Upper lobe of left lung (tissue), 6 donors: ENCODE measurements around the gene LEPR. TPM values are rescaled to one million over a fixed set of nuclear protein-coding genes. Genes with fewer than 3 reads are reported as not detected.

Experiments
- ATAC-seq, 2 donors: fragments of 200-7000 bp; cut with Tn5 transposase; one replicate each; pipeline ENCODE4 v1.9.1; 2022; ENCODE audit warnings: mild to moderate bottlenecking in 2 of 2, moderate library complexity in 2 of 2; ENCODE audit not compliant: low FRiP score in 2 of 2
- DNase-seq, 2 donors: peaks; one replicate each; pipeline ENCODE4 v3.0.0-alpha.2; 2019 to 2020
- H3K27ac ChIP-seq, 4 donors: fragments of 200-600 bp; sonication (generic); one replicate each; pipeline ENCODE4 v1.5.1; 2016 to 2019
- H3K27me3 ChIP-seq, 4 donors: fragments of 200-600 bp; sonication (generic); one replicate each; pipeline ENCODE4 v1.5.1; 2017 to 2019
- H3K36me3 ChIP-seq, 4 donors: fragments of 200-600 bp; sonication (generic); one replicate each; pipeline ENCODE4 v1.5.1; 2016 to 2019
- H3K4me1 ChIP-seq, 4 donors: fragments of 200-600 bp; sonication (generic); one replicate each; pipeline ENCODE4 v1.5.1; 2018 to 2019
- H3K4me3 ChIP-seq, 4 donors: fragments of 200-600 bp; sonication (generic); one replicate each; pipeline ENCODE4 v1.5.1; 2017 to 2019; ENCODE audit warnings: mild to moderate bottlenecking in 2 of 4, moderate library complexity in 1 of 4
- H3K9me3 ChIP-seq, 4 donors: fragments of 200-600 bp; sonication (generic); one replicate each; pipeline ENCODE4 v1.5.1; 2018 to 2019
- EP300 ChIP-seq, 4 donors: sonication (generic); formaldehyde crosslinking; IDR thresholded peaks; one replicate each; pipeline ENCODE4 v1.5.1; 2017; ENCODE audit warnings: antibody characterized with exemption in 4 of 4, control low read depth in 2 of 4
- POLR2A ChIP-seq, 4 donors: fragments of 450-650 bp; IDR thresholded peaks; one replicate each; pipeline ENCODE4 v1.5.1; 2016 to 2017; ENCODE audit warnings: antibody characterized with exemption in 4 of 4, mild to moderate bottlenecking in 2 of 4
- POLR2AphosphoS5 ChIP-seq, 2 donors: sonication (generic); formaldehyde crosslinking; IDR thresholded peaks; one replicate each; pipeline ENCODE4 v1.5.1; 2017; ENCODE audit warnings: antibody characterized with exemption in 2 of 2
- WGBS, 2 donors: methylation state at CpG; one replicate each; pipeline ENCODE4 v1.1.5; 2017 to 2018; 5-methylcytosine and 5-hydroxymethylcytosine counted together
- total RNA-seq, 6 donors: library from RNA; depleted of rRNA in 4 of 6; stranded (reverse); fragments of >200 nt in 4 of 6; gene quantifications; one replicate each; pipeline versions ENCODE4 v1.1.0 to v1.2.1, GENCODE V29; 2016 to 2021
- TF ChIP-seq, protein P1 (sequence below), 6 experiments: fragments of 450-650 bp in 4 of 6; fragments of 200-600 bp in 2 of 6; sonication (generic) in 2 of 6; IDR thresholded peaks; one replicate each; pipeline ENCODE4 v1.5.1; 2016 to 2019; ENCODE audit warnings: antibody characterized with exemption in 6 of 6
- donor health status: DM: no; HTN: no; CAD: no; lungs with moderate emphysema.
- donor health status: DM: no; HTN: yes; CAD: no; lungs with severe emphysema.

LEPR gene
- total RNA-seq: 10 to 100 TPM; 12.8 to 37.3 (median 22.9) TPM

DNA sequence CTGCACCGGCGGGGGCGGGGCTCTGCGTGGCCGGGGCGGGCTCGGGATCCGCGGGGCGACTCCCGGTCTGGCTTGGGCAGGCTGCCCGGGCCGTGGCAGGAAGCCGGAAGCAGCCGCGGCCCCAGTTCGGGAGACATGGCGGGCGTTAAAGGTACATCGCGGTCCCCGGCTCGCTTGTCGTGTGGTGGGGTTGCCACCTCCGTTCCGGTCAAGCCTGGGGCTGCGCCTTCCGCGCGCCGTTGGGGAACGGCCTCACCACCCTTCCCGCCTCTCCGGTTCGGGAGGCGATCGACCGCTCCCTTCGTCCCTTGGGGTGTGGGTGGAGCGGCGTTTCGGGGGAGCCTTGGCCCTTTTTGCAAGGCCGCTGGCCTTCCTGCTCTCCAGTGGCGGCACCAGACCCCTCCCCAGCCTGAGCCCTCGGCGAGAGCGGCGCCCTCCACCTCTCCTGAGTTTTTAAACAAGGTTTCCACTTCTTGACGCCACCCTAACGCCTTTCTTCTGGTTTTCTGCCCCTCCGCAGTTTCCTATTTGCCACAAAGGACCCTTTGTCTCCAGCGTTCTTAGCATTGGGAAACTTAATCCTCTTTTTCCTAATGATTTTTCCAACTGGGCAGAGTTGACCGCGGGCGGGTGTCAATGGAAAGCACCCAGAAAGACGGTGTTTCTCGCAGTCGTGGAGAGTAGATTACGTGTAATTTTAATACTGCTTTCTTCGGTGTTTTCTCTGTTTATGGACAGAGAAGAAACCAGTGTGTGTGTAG is at the start of gene LEPR, which contains the start of gene LEPROT:
Gene LEPR (plus strand): TSS at position 79 of the 761 bp plus-strand sequence. CDS start 144,898 bp downstream, outside the sequence.
Gene LEPROT (plus strand): TSS at position 79 of the 761 bp plus-strand sequence. CDS start 57 bp downstream, at position 136.
- H3K36me3 ChIP-seq: peaks cover 3 to 7% (median 5%) of the 10 kb centered on the region in 4 donors
- H3K4me1 ChIP-seq: peaks cover 15 to 40% (median 37%) of the 10 kb centered on the region in 4 donors
- peak in 1 of 2 donors; percentile 99 for DNase-seq
- TF ChIP-seq POLR2AphosphoS5 (IDR thresholded peaks at IDR 0.05) (peak; percentile 94 to 95), EP300 (IDR thresholded peaks at IDR 0.05) (peak in 1 of 4 donors; percentile 13), POLR2A (IDR thresholded peaks at IDR 0.05) (peak; percentile 78 to 97 (median 82))
- TF ChIP-seq, protein P1, sequence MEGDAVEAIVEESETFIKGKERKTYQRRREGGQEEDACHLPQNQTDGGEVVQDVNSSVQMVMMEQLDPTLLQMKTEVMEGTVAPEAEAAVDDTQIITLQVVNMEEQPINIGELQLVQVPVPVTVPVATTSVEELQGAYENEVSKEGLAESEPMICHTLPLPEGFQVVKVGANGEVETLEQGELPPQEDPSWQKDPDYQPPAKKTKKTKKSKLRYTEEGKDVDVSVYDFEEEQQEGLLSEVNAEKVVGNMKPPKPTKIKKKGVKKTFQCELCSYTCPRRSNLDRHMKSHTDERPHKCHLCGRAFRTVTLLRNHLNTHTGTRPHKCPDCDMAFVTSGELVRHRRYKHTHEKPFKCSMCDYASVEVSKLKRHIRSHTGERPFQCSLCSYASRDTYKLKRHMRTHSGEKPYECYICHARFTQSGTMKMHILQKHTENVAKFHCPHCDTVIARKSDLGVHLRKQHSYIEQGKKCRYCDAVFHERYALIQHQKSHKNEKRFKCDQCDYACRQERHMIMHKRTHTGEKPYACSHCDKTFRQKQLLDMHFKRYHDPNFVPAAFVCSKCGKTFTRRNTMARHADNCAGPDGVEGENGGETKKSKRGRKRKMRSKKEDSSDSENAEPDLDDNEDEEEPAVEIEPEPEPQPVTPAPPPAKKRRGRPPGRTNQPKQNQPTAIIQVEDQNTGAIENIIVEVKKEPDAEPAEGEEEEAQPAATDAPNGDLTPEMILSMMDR (IDR thresholded peaks at IDR 0.05): peak in 2 of 6 experiments; percentile 9 to 11
- peak within 1 kb of the TSS; percentile 90 to 99 (median 98) for H3K27ac ChIP-seq
- peak in 1 of 2 donors; percentile 48 for ATAC-seq
- no peaks in the 10 kb centered on the region for H3K9me3 ChIP-seq
- H3K27me3 ChIP-seq: no peaks in the 10 kb centered on the region
- WGBS, 2 donors: 0% methylated on average over 22 to 28 of the region's 60 CpGs
- H3K4me3 ChIP-seq: peak within 1 kb of the TSS; percentile 54 to 78 (median 76)

DNA sequence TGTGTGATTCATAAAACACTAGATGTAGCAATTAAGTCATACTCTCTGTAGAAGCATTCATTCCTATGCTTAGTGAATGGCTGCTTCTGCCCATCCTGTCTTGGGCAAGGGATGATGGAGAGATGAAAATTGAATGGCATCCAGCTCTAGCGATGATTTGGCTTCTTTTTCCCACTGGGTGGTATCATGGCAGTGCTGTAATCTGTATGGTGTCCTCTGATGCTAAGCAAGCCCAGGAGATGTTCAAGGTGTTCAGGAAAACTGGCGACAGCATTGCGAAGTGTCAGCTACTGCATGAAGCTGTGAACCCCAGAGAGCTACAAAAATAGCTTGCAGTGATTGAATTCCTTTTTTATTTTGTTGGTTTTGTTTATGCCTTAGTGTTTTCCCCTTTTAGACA is 48.9 kb upstream of the LEPR start:
- H3K4me3 ChIP-seq: no peak overlapping the region
- ATAC-seq (no peak), DNase-seq (no peak)
- no peaks in the 10 kb centered on the region for H3K4me1 ChIP-seq
- no peaks in the 10 kb centered on the region for H3K9me3 ChIP-seq
- 91 to 93% methylated on average over 3 of the region's 3 CpGs for WGBS, 2 donors
- TF ChIP-seq, protein P1 (IDR thresholded peaks at IDR 0.05): no peak
- TF ChIP-seq POLR2A (IDR thresholded peaks at IDR 0.05) (no peak), EP300 (IDR thresholded peaks at IDR 0.05) (no peak), POLR2AphosphoS5 (IDR thresholded peaks at IDR 0.05) (no peak)
- no peak overlapping the region for H3K27ac ChIP-seq
- H3K27me3 ChIP-seq: no peaks in the 10 kb centered on the region
- H3K36me3 ChIP-seq: no peaks in the 10 kb centered on the region

DNA sequence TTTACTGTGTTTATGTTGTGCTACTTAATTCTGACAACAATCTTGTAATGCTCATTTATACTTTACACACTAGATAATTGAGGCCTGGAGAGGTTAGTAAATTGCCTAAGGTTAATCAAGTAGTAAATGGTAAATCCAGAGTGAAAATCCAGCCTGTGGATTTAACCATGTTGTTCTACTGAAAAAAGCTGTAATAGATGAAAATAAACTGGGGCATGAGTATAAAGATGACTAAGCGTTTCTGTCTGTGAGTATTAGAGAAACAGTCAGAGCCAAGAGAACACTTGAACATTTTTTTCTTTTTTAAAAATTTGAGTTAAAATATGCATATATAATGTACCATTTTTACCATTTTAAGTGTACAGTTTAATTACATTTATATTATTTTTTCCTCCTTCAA is 47.9 kb upstream of the LEPR start:
- 59 to 68% methylated on average over 1 of the region's 1 CpG for WGBS, 2 donors
- no peaks in the 10 kb centered on the region for H3K9me3 ChIP-seq
- H3K36me3 ChIP-seq: no peaks in the 10 kb centered on the region
- DNase-seq: no peak
- no peak overlapping the region for H3K27ac ChIP-seq
- H3K27me3 ChIP-seq: no peaks in the 10 kb centered on the region
- no peak overlapping the region for H3K4me3 ChIP-seq
- TF ChIP-seq EP300 (IDR thresholded peaks at IDR 0.05) (no peak), POLR2AphosphoS5 (IDR thresholded peaks at IDR 0.05) (no peak), POLR2A (IDR thresholded peaks at IDR 0.05) (no peak)
- TF ChIP-seq, protein P1 (IDR thresholded peaks at IDR 0.05): no peak
- H3K4me1 ChIP-seq: no peaks in the 10 kb centered on the region
- ATAC-seq: no peak

GRCh38 chr1:65377496-65378246 is 42.8 kb upstream of the LEPR start:
- no peak for DNase-seq
- H3K4me3 ChIP-seq: no peak overlapping the region
- H3K9me3 ChIP-seq: no peaks in the 10 kb centered on the region
- H3K4me1 ChIP-seq: no peaks in the 10 kb centered on the region
- no peak for ATAC-seq
- TF ChIP-seq POLR2A (IDR thresholded peaks at IDR 0.05): no peak
- no peak for TF ChIP-seq EP300 (IDR thresholded peaks at IDR 0.05)
- TF ChIP-seq, protein P1 (IDR thresholded peaks at IDR 0.05): no peak
- TF ChIP-seq POLR2AphosphoS5 (IDR thresholded peaks at IDR 0.05): no peak
- H3K27me3 ChIP-seq: no peaks in the 10 kb centered on the region
- H3K27ac ChIP-seq: no peak overlapping the region
- no peaks in the 10 kb centered on the region for H3K36me3 ChIP-seq
- whole genome bisulfite sequencing, 2 donors: 68 to 72% methylated on average over 4 of the region's 4 CpGs
